ENCODE data around the gene LPIN2.
A peak's percentile ranks its signal among the peaks of the same experiment; 100 is the strongest.

The LPIN2 gene

GRCh38 chr18:2979871-2980790, 32.8 kb downstream of the LPIN2 start:
- DNase-seq (ENCODE audit: low read depth) = no peak

GRCh38 chr18:2979129-2979528, 33.8 kb downstream of the LPIN2 start:
- no peak for DNase-seq (ENCODE audit: low read depth)

- peak; percentile 58 for DNase-seq (ENCODE audit: low read depth)
These were observed 34.3 kb downstream of the LPIN2 start for GRCh38 chr18:2978661-2979106.

- no peak for DNase-seq (ENCODE audit: low read depth)
These were observed 34.7 kb downstream of the LPIN2 start for GRCh38 chr18:2978208-2978607.

- DNase-seq (ENCODE audit: low read depth) = no peak
These were observed 36.5 kb downstream of the LPIN2 start for GRCh38 chr18:2976218-2977132.

GRCh38 chr18:2974731-2975130, 38.2 kb downstream of the LPIN2 start:
- no peak for DNase-seq (ENCODE audit: low read depth)

GRCh38 chr18:2971741-2972552, 41.0 kb downstream of the LPIN2 start:
- no peak for DNase-seq (ENCODE audit: low read depth)

- DNase-seq (ENCODE audit: low read depth) = no peak
These were observed 41.9 kb downstream of the LPIN2 start for GRCh38 chr18:2970772-2971659.

- DNase-seq (ENCODE audit: low read depth) = no peak
These were observed 42.6 kb downstream of the LPIN2 start for GRCh38 chr18:2970344-2970743.

GRCh38 chr18:2969695-2970094, 43.2 kb downstream of the LPIN2 start:
- DNase-seq (ENCODE audit: low read depth) = no peak

- DNase-seq (ENCODE audit: low read depth) = no peak
These were observed 44.3 kb downstream of the LPIN2 start for GRCh38 chr18:2968606-2969005.

GRCh38 chr18:2967820-2968219, 45.1 kb downstream of the LPIN2 start:
- DNase-seq (ENCODE audit: low read depth) = no peak

- DNase-seq (ENCODE audit: low read depth) = no peak
These were observed 45.6 kb downstream of the LPIN2 start for GRCh38 chr18:2967357-2967756.

GRCh38 chr18:2966560-2966959, 46.4 kb downstream of the LPIN2 start:
- DNase-seq (ENCODE audit: low read depth) = no peak

GRCh38 chr18:2965797-2966196, 47.1 kb downstream of the LPIN2 start:
- DNase-seq (ENCODE audit: low read depth) = no peak

GRCh38 chr18:2964361-2965010, 48.5 kb downstream of the LPIN2 start:
- no peak for DNase-seq (ENCODE audit: low read depth)

Data from GM04504 (cell line).